DMS114 treated with DMSO at 0.1 percent for 48 hours (cell line): ENCODE measurements around the gene CCDC116.
"Not testable (repeated sequence)": the region's sequence is repeated elsewhere in the genome, so short reads cannot be mapped to it uniquely, and the experiment has no call there.

Source experiments
- DNase-seq: peaks from one replicate; lab custom pipeline; 2025; ENCODE audit not compliant: unreplicated experiment; lab: John Stamatoyannopoulos, UW

Gene CCDC116

DNA sequence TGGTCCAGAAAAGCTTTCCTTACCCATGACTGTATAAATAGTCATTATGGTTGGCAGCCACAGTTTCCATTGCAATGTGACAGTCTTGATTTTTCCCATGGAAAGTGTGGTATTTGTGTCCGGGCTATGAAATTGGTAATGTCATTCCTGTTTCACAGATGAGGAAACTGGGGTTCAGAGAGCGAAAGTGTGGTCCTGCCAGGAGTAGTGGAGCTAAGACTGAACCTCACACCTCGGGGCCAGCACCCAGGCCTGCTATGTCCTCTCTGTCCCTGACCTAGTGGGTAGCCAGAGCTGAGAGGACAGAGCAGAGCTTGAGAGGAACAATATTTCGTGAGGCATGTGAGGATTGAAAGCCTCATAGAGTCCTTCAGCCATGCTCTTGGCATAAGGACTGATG lies 1.5 kb upstream of the CCDC116 start:
- no peak for DNase-seq

DNA sequence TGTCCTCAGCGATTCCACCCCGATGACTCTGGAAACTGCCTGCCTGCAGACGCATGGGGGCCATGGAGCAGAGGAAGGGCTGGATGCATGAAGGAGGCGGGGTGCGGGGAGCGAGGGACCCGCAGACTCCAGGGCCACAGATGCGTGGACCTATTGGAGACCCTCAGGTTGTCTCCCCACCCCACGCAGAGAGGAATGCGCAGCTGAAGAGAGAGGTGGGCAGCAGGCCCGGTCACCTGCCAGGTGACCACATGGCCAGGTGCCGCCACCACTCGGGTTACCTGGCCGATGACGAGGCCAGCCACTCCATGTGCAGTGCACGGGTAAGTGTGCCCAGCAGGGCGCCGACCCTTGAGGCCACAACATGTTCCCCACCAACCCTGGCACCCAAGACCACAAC lies 371 bp downstream of the CCDC116 start:
- DNase-seq, result no peak

DNA sequence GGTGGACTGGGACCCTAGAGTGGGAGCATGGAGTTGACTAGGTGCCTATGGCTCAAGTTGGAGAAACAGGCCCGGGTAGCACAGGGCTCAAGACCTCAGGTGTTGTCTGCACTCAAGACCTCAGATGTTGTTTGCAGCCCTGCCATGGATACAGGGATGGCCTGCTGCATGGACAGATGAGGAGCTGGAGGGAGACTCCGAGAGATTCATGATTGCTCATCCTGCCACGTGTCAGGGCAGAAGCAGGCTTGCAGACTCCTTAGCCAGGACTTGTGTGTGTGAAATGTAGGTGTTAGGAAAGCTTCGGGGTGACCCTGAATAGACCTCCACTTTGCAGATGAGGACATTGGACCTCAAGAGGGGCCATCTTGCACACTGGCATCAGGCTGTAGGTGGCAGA lies 921 bp downstream of the CCDC116 start:
- DNase-seq, result no peak

- DNase-seq, result no peak
Observed at GRCh38 chr22:21634081-21634480, 1.5 kb downstream of the CCDC116 start.

DNA sequence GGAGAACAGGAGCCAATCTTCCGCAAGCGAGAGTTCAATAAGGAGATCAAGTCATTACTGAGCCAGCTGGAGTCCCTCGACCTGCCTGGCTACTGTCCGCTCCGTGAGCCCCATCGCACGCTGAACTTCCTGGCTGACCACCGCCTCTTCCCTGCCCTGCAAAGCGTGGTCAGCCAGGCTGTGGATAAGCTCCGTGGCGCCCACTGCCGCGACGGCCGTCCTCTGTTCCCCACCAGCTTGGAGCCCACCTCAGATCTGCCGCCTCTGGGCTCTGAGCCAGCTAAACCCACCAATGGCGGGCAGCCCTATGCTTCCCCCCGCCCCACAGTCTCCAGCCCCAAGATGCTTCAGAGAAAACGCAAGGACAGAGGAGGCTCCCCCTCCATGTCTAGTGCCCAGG lies 2.3 kb downstream of the CCDC116 start:
- no peak for DNase-seq

DNA sequence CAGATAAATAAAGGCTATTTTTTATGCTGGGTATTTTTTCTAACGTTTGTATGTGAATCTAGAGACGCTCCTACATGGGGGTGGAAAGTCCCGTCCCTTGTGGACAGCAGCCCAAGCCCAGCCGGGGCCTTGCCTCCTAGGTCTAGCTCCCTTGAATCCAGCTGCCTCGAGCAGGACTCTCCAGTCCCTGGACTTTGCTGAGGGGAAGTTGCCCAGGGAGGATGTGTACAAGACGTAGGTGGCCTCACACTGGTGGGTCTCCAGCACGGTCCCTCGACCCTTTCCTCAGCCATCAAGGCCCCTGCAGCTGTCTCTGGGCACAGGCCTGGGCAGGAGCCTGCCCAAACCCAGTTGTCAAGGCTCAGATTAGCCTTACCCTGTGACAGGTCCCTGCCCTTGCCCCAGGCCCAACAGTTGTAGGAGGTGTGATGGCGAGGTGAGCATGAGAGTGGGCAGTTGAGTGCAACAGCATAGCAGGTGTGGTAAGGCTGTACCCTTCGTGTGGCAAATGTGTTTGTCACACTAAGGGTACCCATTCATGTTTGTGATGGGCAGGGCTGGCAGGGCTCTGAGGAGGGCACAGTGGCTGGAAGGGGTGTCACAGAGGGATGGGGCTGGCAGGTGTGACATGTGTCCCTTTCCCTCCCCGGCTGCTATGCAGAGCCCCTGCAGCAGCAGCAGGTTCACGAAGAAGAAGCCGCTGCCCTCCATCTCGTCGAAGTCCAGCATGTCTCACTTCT lies 3.4 kb downstream of the CCDC116 start:
- no peak for DNase-seq

DNA sequence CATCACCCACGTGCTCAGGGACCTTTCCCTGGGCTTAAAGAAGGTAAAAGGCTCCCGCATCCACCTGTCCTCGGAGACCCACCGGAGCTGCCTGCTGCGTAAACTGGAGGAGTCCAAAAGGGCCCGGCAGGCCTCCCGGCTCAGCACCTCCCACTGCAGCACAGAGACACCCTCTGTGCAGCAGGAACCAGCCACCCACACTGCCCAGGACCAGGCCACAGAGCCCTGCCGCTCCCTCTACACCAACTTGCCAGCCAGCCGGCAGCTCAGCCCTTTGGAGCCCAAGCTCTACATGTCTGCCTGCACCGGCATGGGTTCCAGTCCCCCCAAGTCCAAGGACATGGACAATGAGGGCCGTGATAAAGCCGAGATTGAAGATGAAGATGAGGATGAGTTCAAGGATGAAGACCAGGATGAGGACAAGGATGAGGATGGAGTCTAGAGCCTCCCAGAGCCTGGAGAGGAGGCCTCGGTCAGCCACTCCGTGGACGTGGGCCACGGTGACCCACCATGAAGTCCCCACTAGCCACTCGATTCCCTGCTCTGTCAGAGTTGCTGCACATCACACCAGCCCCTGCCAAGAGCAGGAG lies 4.2 kb downstream of the CCDC116 start:
- DNase-seq, result no peak

- not testable (repeated sequence) for DNase-seq
Observed at GRCh38 chr22:21637450-21637849, 4.9 kb downstream of the CCDC116 start.

DNA sequence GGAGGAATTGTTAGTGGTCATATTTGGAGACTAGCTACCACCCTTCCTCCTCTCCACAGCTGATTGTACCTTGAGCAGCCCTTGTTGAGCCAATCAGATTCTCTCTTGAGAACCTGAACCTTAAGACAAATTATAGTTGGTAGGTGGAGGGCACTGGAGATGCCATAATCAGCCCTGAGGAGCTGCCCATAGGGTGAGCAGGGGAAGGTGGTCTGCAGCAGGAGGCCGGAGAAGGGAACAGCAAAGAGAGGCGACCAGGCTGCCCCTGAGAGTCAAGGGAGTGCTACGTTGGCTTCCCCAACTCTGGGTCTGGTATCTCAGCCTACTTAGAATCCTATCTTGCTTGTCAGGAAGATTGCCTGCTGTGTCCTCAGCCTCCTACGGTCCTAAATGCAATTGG lies 6.8 kb downstream of the CCDC116 start:
- no peak for DNase-seq

DNA sequence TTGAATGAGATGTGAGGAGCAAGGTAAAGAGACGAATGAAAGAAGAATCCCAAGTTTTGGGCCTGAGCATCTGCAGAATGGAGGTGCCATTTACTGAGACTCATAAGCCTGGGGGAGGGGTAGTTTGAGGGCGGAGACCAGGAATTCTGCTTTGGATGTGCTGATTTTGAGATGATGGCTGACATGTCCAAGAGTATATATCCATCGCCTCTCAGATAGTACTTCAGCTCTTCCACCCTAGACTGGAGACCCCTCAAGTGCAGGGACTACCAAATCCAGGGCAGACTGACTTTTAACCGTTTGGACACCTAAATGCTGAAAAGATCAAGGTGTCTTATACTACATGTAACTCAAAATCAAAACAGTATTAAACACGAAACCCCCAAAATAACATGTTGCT lies 8.2 kb downstream of the CCDC116 start:
- DNase-seq, result no peak

DNA sequence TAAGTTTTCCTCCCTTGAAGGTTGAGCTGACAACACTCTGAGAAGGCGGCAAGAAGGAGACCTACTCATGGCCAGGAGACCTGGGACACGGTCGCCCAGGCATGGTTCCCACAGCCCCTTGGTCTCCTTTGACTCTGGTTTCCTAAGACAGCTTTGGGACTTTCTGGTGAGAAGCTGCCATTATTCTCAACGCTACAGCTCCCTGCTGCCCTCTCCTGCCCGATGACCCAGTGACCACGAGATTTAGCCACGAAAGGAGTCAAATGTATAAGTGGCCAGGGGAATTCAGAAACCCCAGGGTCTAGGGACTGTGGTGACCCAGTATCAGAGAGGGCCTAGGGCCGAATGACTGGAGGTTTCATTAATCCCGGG lies 8.8 kb downstream of the CCDC116 start:
- no peak for DNase-seq

DNA sequence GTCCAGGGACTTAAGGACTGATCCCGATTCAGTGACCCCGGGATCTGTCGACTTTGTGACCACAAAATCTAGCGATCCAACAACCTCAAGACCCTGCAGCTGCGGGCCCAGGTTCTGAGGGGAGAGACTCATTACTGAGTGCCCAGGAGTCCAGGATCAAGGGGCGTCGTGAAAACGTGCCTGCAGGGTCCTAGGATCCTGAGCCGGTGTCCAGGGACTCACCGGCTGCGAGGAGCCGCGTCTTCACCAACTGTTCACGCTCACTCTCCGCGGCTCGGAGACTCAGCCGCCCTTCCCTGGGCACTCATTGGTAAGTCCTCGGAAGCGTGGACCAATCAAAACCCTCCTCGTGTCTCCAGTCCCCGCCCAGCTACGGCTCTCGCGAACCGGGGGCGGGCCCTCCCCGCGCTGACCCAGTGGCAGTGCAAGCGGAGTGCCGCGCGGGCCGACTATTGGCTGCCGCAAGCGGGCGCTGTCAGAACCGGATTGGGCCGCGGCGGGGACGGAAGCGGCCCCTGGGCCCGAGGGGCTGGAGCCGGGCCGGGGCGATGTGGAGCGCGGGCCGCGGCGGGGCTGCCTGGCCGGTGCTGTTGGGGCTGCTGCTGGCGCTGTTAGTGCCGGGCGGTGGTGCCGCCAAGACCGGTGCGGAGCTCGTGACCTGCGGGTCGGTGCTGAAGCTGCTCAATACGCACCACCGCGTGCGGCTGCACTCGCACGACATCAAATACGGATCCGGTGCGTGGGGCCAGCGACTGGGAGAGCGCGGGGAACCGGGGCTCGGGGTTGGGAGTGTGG lies 9.4 kb downstream of the CCDC116 start, which contains the start of gene SDF2L1:
TSS of gene SDF2L1 (plus strand) at position 514 of the 795 bp plus-strand sequence. CDS start at position 549, 35 bp downstream.
- DNase-seq, result peak; percentile 93

DNA sequence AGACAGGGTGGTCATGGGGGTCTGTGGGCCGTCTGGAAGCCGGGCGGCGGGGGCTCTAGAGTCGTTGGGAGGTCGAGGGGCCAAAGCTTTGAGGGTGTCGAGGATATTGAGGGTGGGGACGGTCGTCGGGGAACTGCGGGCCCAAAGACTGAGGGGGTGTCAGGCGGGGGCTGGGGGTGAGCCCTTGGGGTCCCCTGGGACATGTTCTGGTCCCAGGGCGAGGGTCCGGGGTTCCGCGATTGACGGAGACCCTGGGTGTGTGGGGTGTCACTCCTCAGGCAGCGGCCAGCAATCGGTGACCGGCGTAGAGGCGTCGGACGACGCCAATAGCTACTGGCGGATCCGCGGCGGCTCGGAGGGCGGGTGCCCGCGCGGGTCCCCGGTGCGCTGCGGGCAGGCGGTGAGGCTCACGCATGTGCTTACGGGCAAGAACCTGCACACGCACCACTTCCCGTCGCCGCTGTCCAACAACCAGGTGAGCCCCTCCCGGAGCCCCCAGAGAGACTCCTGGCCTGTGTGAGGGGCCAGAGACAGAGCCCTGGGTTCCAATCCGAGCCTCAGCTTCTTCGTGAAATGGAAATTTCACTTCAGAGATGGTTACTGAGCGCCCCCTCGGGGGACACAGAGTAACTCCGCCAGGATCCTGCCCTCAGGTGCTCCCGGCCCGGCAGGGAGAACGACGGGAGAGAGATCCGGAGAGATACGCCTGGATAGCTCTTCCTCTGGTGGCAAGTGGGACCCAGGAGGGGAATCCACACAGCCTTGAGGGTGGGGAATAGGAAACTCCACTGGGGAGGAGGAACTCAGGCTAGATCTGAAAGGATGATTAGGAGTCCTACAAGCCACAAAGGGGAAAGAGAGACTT lies 10.3 kb downstream of the CCDC116 start:
- no peak for DNase-seq

DNA sequence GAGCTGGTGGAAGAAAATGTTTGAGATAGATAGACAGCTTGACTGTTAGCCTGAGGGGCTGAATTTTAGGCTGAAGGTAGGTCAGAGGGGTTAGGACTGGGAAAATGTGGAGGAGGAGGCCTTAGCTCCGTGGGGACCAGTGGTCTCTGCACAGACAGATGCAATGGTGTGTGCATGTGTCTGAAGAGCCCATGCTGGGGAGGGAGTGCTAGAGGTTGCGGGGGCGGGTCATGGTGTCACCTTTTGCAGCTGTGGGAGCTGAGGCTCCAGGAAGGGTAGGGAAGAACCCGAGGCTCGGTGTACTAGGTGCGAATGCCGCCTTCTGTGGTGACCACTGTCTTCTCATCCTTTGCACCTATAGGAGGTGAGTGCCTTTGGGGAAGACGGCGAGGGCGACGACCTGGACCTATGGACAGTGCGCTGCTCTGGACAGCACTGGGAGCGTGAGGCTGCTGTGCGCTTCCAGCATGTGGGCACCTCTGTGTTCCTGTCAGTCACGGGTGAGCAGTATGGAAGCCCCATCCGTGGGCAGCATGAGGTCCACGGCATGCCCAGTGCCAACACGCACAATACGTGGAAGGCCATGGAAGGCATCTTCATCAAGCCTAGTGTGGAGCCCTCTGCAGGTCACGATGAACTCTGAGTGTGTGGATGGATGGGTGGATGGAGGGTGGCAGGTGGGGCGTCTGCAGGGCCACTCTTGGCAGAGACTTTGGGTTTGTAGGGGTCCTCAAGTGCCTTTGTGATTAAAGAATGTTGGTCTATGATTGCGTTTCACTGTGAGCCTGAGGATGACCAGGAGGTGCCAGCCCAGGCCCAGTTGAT lies 11.2 kb downstream of the CCDC116 start:
- DNase-seq, result no peak

DNA sequence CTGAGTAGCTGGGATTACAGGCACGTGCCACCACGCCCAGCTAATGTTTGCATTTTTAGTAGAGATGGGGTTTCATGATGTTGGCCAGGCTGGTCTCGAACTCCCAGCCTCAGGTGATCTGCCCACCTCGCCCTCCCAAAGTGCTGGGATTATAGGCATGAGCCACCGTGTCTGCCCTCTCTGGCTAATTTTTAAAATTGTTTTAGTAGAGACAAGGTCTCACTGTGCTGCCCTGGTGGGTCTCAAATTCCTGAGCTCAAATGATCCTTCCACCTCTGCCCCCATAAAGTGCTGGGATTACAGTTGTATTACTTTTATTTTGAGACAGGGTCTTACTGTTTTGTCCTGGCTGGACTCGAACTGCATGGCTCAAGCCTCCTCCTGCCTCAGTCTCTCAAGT lies 13.0 kb downstream of the CCDC116 start:
- DNase-seq, result not testable (repeated sequence)

DNA sequence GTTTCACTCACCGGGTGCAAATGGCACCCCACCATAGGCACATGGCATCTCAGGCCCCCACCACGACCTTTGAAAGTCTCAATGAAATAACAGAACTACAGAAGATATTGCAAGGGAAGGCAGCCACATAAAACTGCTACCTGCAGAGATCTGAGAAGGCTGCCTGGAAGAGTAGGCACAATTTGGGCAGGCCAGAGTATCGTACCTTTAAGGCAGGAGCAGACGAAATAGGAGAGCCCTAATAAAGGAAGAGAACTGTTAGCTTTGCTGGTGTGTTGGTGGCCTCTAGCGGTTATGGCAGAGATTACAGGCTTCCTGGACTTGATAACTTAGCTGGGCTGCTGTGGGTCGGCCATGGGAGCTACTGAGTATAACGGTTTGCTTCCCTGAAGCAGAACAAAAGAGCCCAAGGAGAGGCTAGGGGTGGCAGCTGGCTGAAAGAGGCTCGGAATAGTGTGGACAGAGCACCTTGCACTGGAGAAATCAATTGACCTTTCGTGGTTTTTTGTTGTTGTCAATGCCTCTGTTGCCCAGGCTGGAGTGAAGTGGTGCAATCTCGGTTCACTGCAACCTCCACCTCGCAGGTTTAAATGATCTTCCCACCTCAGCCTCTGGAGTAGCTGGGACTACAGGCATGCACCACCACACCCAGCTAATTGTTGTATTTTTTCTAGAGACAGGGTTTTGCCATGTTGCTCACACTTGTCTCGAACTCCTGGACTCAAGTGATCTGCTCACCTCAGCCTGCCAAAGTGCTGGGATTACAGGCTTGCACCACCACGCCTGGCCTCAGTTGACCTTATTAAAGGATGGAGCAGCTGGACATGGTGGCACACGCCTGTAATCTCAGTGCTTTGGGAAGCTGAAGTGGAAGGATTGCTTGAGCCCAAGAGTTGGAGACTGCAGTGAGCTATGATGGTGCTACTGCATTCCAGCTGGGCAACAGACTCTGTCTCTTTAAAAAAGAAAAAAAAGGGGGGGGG lies 14.3 kb downstream of the CCDC116 start:
- peak; percentile 78 for DNase-seq

DNA sequence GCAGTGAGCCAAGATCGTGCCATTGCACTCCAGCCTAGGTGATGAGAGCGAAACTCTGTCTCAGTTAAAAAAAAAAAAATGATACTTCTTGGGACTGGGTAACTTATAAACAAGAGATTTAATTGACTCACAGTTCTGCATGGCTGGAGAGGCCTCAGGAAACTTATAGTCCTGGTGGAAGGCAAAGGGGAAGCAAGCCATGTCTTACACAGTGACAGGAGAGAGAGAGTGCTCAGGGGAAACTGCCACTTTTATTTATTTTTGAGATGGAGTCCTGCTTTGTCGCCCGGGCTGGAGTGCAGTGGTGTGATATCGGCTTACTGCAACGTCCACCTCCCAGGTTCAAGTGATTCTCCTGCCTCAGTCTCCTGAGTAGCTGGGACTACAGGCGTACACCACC lies 17.7 kb downstream of the CCDC116 start:
- no peak for DNase-seq

GRCh38 chr22:21650823-21651520 lies 18.4 kb downstream of the CCDC116 start:
- no peak for DNase-seq
